H9 (cell line): ENCODE measurements around the gene ADAM33. TPM values are rescaled to one million over a fixed set of nuclear protein-coding genes. Genes with fewer than 3 reads are reported as not detected.

Source experiments
- DNase-seq: peaks from one replicate; pipeline ENCODE4 v3.0.0-alpha.2; 2017
- H2AFZ ChIP-seq: one replicate; pipeline ENCODE4 v1.6.1; 2013; ENCODE audit warnings: mild to moderate bottlenecking, low read length, control low read depth, moderate library complexity
- H2AK5ac ChIP-seq: 2 replicates; pipeline ENCODE4 v1.6.1; 2013; ENCODE audit warnings: low read length, control low read depth, mixed read lengths; ENCODE audit not compliant: insufficient read length
- H2BK120ac ChIP-seq: one replicate; pipeline ENCODE4 v1.6.1; 2013; ENCODE audit warnings: low read depth, mild to moderate bottlenecking, low read length, control low read depth, inconsistent platforms; ENCODE audit not compliant: poor library complexity, severe bottlenecking
- H2BK12ac ChIP-seq: 2 replicates; pipeline ENCODE4 v1.6.1; 2013; ENCODE audit warnings: low read length, control low read depth, mixed read lengths, low read depth; ENCODE audit not compliant: insufficient read length
- H2BK15ac ChIP-seq: 2 replicates; pipeline ENCODE4 v1.6.1; 2013; ENCODE audit warnings: low read depth, low read length, control low read depth
- H2BK20ac ChIP-seq: one replicate; pipeline ENCODE4 v1.6.1; 2013; ENCODE audit warnings: low read depth, mild to moderate bottlenecking, low read length, control low read depth, inconsistent platforms; ENCODE audit not compliant: poor library complexity, severe bottlenecking
- H2BK5ac ChIP-seq: 2 replicates; pipeline ENCODE4 v1.6.1; 2013; ENCODE audit warnings: low read length, control low read depth, mixed read lengths; ENCODE audit not compliant: insufficient read length
- H3K14ac ChIP-seq: 2 replicates; pipeline ENCODE4 v1.6.1; 2013; ENCODE audit warnings: low read length, control low read depth; ENCODE audit not compliant: insufficient read depth
- H3K18ac ChIP-seq: 2 replicates; pipeline ENCODE4 v1.6.1; 2013; ENCODE audit warnings: low read depth, mild to moderate bottlenecking, mixed read lengths, low read length, control low read depth; ENCODE audit not compliant: insufficient read length
- H3K23ac ChIP-seq: 2 replicates; pipeline ENCODE4 v1.6.1; 2013; ENCODE audit warnings: low read length, control low read depth, mixed read lengths, low read depth; ENCODE audit not compliant: insufficient read length
- H3K23me2 ChIP-seq: 2 replicates; pipeline ENCODE4 v1.6.1; 2013; ENCODE audit warnings: low read depth, mild to moderate bottlenecking, mixed read lengths, low read length, control low read depth; ENCODE audit not compliant: insufficient read length, poor library complexity, severe bottlenecking
- H3K27ac ChIP-seq: 2 replicates; pipeline ENCODE4 v1.5.1; 2013; ENCODE audit warnings: low read length, control low read depth, mixed read lengths, low read depth; ENCODE audit not compliant: insufficient read length
- H3K27me3 ChIP-seq: 2 replicates; pipeline ENCODE4 v1.6.1; 2013; ENCODE audit warnings: low read length, control low read depth, inconsistent platforms; ENCODE audit not compliant: insufficient read depth
- H3K4ac ChIP-seq: 2 replicates; pipeline ENCODE4 v1.6.1; 2013; ENCODE audit warnings: low read depth, mild to moderate bottlenecking, control low read depth, inconsistent platforms, low read length, moderate library complexity
- H3K4me1 ChIP-seq: 2 replicates; pipeline ENCODE4 v1.6.1; 2013; ENCODE audit warnings: low read length, control low read depth, inconsistent platforms; ENCODE audit not compliant: insufficient read depth
- H3K4me2 ChIP-seq: 2 replicates; pipeline ENCODE4 v1.6.1; 2013; ENCODE audit warnings: low read length, control low read depth, mixed read lengths; ENCODE audit not compliant: insufficient read length, insufficient read depth
- H3K56ac ChIP-seq: 2 replicates; pipeline ENCODE4 v1.6.1; 2013; ENCODE audit warnings: low read depth, mild to moderate bottlenecking, mixed read lengths, low read length, control low read depth; ENCODE audit not compliant: insufficient read length
- H3K79me1 ChIP-seq: 2 replicates; pipeline ENCODE4 v1.6.1; 2013; ENCODE audit warnings: low read depth, mild to moderate bottlenecking, moderate library complexity, low read length, control low read depth, inconsistent platforms; ENCODE audit not compliant: insufficient read depth, poor library complexity, severe bottlenecking
- H3K79me2 ChIP-seq: 2 replicates; pipeline ENCODE4 v1.6.1; 2013; ENCODE audit warnings: low read length, control low read depth, inconsistent platforms; ENCODE audit not compliant: insufficient read depth
- H3K9ac ChIP-seq: 2 replicates; pipeline ENCODE4 v1.6.1; 2013; ENCODE audit warnings: low read length, control low read depth, mixed read lengths; ENCODE audit not compliant: insufficient read length; ENCODE audit errors: extremely low read depth
- H3K9me3 ChIP-seq: one replicate; pipeline ENCODE4 v1.6.1; 2013; ENCODE audit warnings: low read depth, low read length, inconsistent platforms; ENCODE audit not compliant: control insufficient read depth
- H3T11ph ChIP-seq: one replicate; pipeline ENCODE4 v1.6.1; 2013; ENCODE audit warnings: mild to moderate bottlenecking, low read length, control low read depth, inconsistent platforms
- H4K20me1 ChIP-seq: one replicate; pipeline ENCODE4 v1.6.1; 2013; ENCODE audit not compliant: control insufficient read depth, insufficient read length, insufficient read depth
- H4K5ac ChIP-seq: 2 replicates; pipeline ENCODE4 v1.6.1; 2013; ENCODE audit warnings: low read depth, mild to moderate bottlenecking, mixed read lengths, low read length, control low read depth; ENCODE audit not compliant: insufficient read length
- H4K8ac ChIP-seq: replicated peaks from 2 replicates; pipeline ENCODE4 v1.6.1; 2013; ENCODE audit warnings: low read length, control low read depth, mixed read lengths, low read depth; ENCODE audit not compliant: insufficient read length
- H4K91ac ChIP-seq: 2 replicates; pipeline ENCODE4 v1.6.1; 2013; ENCODE audit warnings: low read depth, mild to moderate bottlenecking, moderate library complexity, mixed read lengths, low read length, control low read depth; ENCODE audit not compliant: insufficient read length
- H3K27ac Mint-ChIP-seq, 3 experiments: 2 replicates in 2 of 3; 3 replicates in 1 of 3; pipeline ENCODE4 v1.8.0; 2020 to 2021; ENCODE audit warnings: mixed read lengths in 3 of 3, mild to moderate bottlenecking in 1 of 3, moderate library complexity in 1 of 3
- H3K27me3 Mint-ChIP-seq: 2 replicates; pipeline ENCODE4 v1.8.0; 2021; ENCODE audit warnings: low read depth, mild to moderate bottlenecking, moderate library complexity, mixed read lengths
- H3K36me3 Mint-ChIP-seq, 3 experiments: 2 replicates in 2 of 3; 3 replicates in 1 of 3; pipeline ENCODE4 v1.8.0; 2020 to 2021; ENCODE audit warnings: low read depth in 3 of 3, mixed read lengths in 3 of 3; ENCODE audit not compliant: insufficient read depth in 1 of 3
- H3K4me1 Mint-ChIP-seq, 2 experiments: 2 replicates each; pipeline ENCODE4 v1.8.0; 2020; ENCODE audit warnings: mixed read lengths in 2 of 2
- H3K4me3 Mint-ChIP-seq, 2 experiments: 2 replicates in 1 of 2; 3 replicates in 1 of 2; pipeline ENCODE4 v1.8.0; 2020 to 2021; ENCODE audit warnings: mild to moderate bottlenecking in 2 of 2, mixed read lengths in 2 of 2, moderate library complexity in 1 of 2
- H3K9me3 Mint-ChIP-seq, 2 experiments: 2 replicates in 1 of 2; 3 replicates in 1 of 2; pipeline ENCODE4 v1.8.0; 2020; ENCODE audit warnings: mild to moderate bottlenecking in 2 of 2, mixed read lengths in 2 of 2, moderate library complexity in 1 of 2
- WGBS: extraction: QIAGEN DNeasy Blood & Tissue Kit; methylation state at CpG from one replicate; pipeline ENCODE4 v1.1.7; 2013; ENCODE audit warnings: missing lambda C conversion rate, low lambda C conversion rate, mixed read lengths; ENCODE audit not compliant: insufficient read length; ENCODE audit errors: extremely low coverage; 5-methylcytosine and 5-hydroxymethylcytosine counted together
- total RNA-seq: library from RNA; stranded (reverse); gene quantifications from 2 replicates; pipeline ENCODE4 v1.2.1, GENCODE V29; 2021
- TF ChIP-seq, protein P1 (sequence below): fragments of 200-600 bp; sonication (generic); conservative IDR thresholded peaks from 3 replicates; pipeline ENCODE4 v1.8.0; 2021; ENCODE audit warnings: antibody characterized with exemption, mild to moderate bottlenecking

ADAM33 gene
- total RNA-seq, 1 experiment from 2014 or later, result 4.0 TPM

DNA sequence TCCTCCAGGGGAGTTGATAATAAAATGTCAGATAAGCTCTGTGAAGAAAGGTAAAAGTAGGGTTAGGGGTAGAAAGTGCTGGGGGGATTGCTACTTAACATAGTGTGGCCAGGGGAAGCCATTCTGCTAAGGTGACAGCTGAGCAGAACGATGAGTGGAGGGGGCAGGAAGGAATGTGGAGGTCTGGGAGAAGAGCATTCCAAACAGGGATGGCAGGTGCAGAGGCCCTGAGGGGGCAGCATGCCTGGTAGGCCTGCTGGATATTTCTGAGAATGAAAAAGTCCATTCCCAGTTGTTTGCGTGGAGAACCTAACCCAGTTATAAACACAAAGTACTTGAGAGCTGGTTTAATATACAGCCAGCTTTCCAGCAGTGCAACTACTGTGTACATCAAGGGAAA lies 27.9 kb downstream of the ADAM33 start:
- H3K4me3 Mint-ChIP-seq, result no peak overlapping the region
- Histone ChIP-seq H2BK120ac (no peak overlapping the region), H3K4me2 (no peak overlapping the region)

More for the DNA sequence above, 27.9 kb downstream of the ADAM33 start:
- no peak overlapping the region for H4K8ac ChIP-seq
- no peak overlapping the region for H2AFZ ChIP-seq
- H3K9ac ChIP-seq, result no peak overlapping the region
- no peak overlapping the region for H2BK12ac ChIP-seq
- H4K20me1 ChIP-seq, result no peaks in the 10 kb centered on the region
- H3K36me3 Mint-ChIP-seq, result peaks cover 0 to 2% (median 0%) of the 10 kb centered on the region in 3 experiments; a peak in 1 of 7 replicates
- H3K56ac ChIP-seq, result no peak overlapping the region
- H3K27me3 Mint-ChIP-seq, result peaks cover 7% of the 10 kb centered on the region
- no peak overlapping the region for H3T11ph ChIP-seq
- H3K9me3 Mint-ChIP-seq, result no peaks in the 10 kb centered on the region
- H3K23ac ChIP-seq, result no peak overlapping the region
- no peak overlapping the region for H3K4ac ChIP-seq
- H4K91ac ChIP-seq, result no peak overlapping the region
- no peaks in the 10 kb centered on the region for H3K79me1 ChIP-seq
- no peak overlapping the region for H2AK5ac ChIP-seq
- H2BK15ac ChIP-seq, result no peak overlapping the region
- H3K27ac ChIP-seq, result no peak overlapping the region
- H3K23me2 ChIP-seq, result no peaks in the 10 kb centered on the region
- H3K18ac ChIP-seq, result no peak overlapping the region
- no peaks in the 10 kb centered on the region for H3K4me1 ChIP-seq
- no peaks in the 10 kb centered on the region for H3K9me3 ChIP-seq
- no peak overlapping the region for H3K27ac Mint-ChIP-seq
- no peak overlapping the region for H4K5ac ChIP-seq
- no peak for DNase-seq
- H2BK5ac ChIP-seq, result no peak overlapping the region
- H3K27me3 ChIP-seq, result no peaks in the 10 kb centered on the region
- H3K79me2 ChIP-seq, result no peaks in the 10 kb centered on the region
- no peak overlapping the region for H2BK20ac ChIP-seq
- TF ChIP-seq, protein P1, sequence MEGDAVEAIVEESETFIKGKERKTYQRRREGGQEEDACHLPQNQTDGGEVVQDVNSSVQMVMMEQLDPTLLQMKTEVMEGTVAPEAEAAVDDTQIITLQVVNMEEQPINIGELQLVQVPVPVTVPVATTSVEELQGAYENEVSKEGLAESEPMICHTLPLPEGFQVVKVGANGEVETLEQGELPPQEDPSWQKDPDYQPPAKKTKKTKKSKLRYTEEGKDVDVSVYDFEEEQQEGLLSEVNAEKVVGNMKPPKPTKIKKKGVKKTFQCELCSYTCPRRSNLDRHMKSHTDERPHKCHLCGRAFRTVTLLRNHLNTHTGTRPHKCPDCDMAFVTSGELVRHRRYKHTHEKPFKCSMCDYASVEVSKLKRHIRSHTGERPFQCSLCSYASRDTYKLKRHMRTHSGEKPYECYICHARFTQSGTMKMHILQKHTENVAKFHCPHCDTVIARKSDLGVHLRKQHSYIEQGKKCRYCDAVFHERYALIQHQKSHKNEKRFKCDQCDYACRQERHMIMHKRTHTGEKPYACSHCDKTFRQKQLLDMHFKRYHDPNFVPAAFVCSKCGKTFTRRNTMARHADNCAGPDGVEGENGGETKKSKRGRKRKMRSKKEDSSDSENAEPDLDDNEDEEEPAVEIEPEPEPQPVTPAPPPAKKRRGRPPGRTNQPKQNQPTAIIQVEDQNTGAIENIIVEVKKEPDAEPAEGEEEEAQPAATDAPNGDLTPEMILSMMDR, result no peak
- no CpG with 5 or more reads among the region's 2 CpGs for WGBS
- peaks cover 13 to 18% of the 10 kb centered on the region in 2 experiments for H3K4me1 Mint-ChIP-seq
- H3K14ac ChIP-seq, result no peak overlapping the region
